H9 (cell line): ENCODE results near the gene COX7B. TPM values are rescaled to one million over a fixed set of nuclear protein-coding genes. Genes with fewer than 3 reads are reported as not detected.

Experiments
- DNase-seq: peaks from one replicate; pipeline ENCODE4 v3.0.0-alpha.2; 2017
- H2AFZ ChIP-seq: one replicate; pipeline ENCODE4 v1.6.1; 2013; ENCODE audit warnings: mild to moderate bottlenecking, low read length, control low read depth, moderate library complexity
- H2AK5ac ChIP-seq: 2 replicates; pipeline ENCODE4 v1.6.1; 2013; ENCODE audit warnings: low read length, control low read depth, mixed read lengths; ENCODE audit not compliant: insufficient read length
- H2BK120ac ChIP-seq: one replicate; pipeline ENCODE4 v1.6.1; 2013; ENCODE audit warnings: low read depth, mild to moderate bottlenecking, low read length, control low read depth, inconsistent platforms; ENCODE audit not compliant: poor library complexity, severe bottlenecking
- H2BK12ac ChIP-seq: 2 replicates; pipeline ENCODE4 v1.6.1; 2013; ENCODE audit warnings: low read length, control low read depth, mixed read lengths, low read depth; ENCODE audit not compliant: insufficient read length
- H2BK15ac ChIP-seq: 2 replicates; pipeline ENCODE4 v1.6.1; 2013; ENCODE audit warnings: low read depth, low read length, control low read depth
- H2BK20ac ChIP-seq: one replicate; pipeline ENCODE4 v1.6.1; 2013; ENCODE audit warnings: low read depth, mild to moderate bottlenecking, low read length, control low read depth, inconsistent platforms; ENCODE audit not compliant: poor library complexity, severe bottlenecking
- H2BK5ac ChIP-seq: 2 replicates; pipeline ENCODE4 v1.6.1; 2013; ENCODE audit warnings: low read length, control low read depth, mixed read lengths; ENCODE audit not compliant: insufficient read length
- H3K14ac ChIP-seq: 2 replicates; pipeline ENCODE4 v1.6.1; 2013; ENCODE audit warnings: low read length, control low read depth; ENCODE audit not compliant: insufficient read depth
- H3K18ac ChIP-seq: 2 replicates; pipeline ENCODE4 v1.6.1; 2013; ENCODE audit warnings: low read depth, mild to moderate bottlenecking, mixed read lengths, low read length, control low read depth; ENCODE audit not compliant: insufficient read length
- H3K23ac ChIP-seq: 2 replicates; pipeline ENCODE4 v1.6.1; 2013; ENCODE audit warnings: low read length, control low read depth, mixed read lengths, low read depth; ENCODE audit not compliant: insufficient read length
- H3K23me2 ChIP-seq: 2 replicates; pipeline ENCODE4 v1.6.1; 2013; ENCODE audit warnings: low read depth, mild to moderate bottlenecking, mixed read lengths, low read length, control low read depth; ENCODE audit not compliant: insufficient read length, poor library complexity, severe bottlenecking
- H3K27ac ChIP-seq: 2 replicates; pipeline ENCODE4 v1.5.1; 2013; ENCODE audit warnings: low read length, control low read depth, mixed read lengths, low read depth; ENCODE audit not compliant: insufficient read length
- H3K27me3 ChIP-seq: 2 replicates; pipeline ENCODE4 v1.6.1; 2013; ENCODE audit warnings: low read length, control low read depth, inconsistent platforms; ENCODE audit not compliant: insufficient read depth
- H3K4ac ChIP-seq: 2 replicates; pipeline ENCODE4 v1.6.1; 2013; ENCODE audit warnings: low read depth, mild to moderate bottlenecking, control low read depth, inconsistent platforms, low read length, moderate library complexity
- H3K4me1 ChIP-seq: 2 replicates; pipeline ENCODE4 v1.6.1; 2013; ENCODE audit warnings: low read length, control low read depth, inconsistent platforms; ENCODE audit not compliant: insufficient read depth
- H3K4me2 ChIP-seq: 2 replicates; pipeline ENCODE4 v1.6.1; 2013; ENCODE audit warnings: low read length, control low read depth, mixed read lengths; ENCODE audit not compliant: insufficient read length, insufficient read depth
- H3K56ac ChIP-seq: 2 replicates; pipeline ENCODE4 v1.6.1; 2013; ENCODE audit warnings: low read depth, mild to moderate bottlenecking, mixed read lengths, low read length, control low read depth; ENCODE audit not compliant: insufficient read length
- H3K79me1 ChIP-seq: 2 replicates; pipeline ENCODE4 v1.6.1; 2013; ENCODE audit warnings: low read depth, mild to moderate bottlenecking, moderate library complexity, low read length, control low read depth, inconsistent platforms; ENCODE audit not compliant: insufficient read depth, poor library complexity, severe bottlenecking
- H3K79me2 ChIP-seq: 2 replicates; pipeline ENCODE4 v1.6.1; 2013; ENCODE audit warnings: low read length, control low read depth, inconsistent platforms; ENCODE audit not compliant: insufficient read depth
- H3K9ac ChIP-seq: 2 replicates; pipeline ENCODE4 v1.6.1; 2013; ENCODE audit warnings: low read length, control low read depth, mixed read lengths; ENCODE audit not compliant: insufficient read length; ENCODE audit errors: extremely low read depth
- H3K9me3 ChIP-seq: one replicate; pipeline ENCODE4 v1.6.1; 2013; ENCODE audit warnings: low read depth, low read length, inconsistent platforms; ENCODE audit not compliant: control insufficient read depth
- H3T11ph ChIP-seq: one replicate; pipeline ENCODE4 v1.6.1; 2013; ENCODE audit warnings: mild to moderate bottlenecking, low read length, control low read depth, inconsistent platforms
- H4K20me1 ChIP-seq: one replicate; pipeline ENCODE4 v1.6.1; 2013; ENCODE audit not compliant: control insufficient read depth, insufficient read length, insufficient read depth
- H4K5ac ChIP-seq: 2 replicates; pipeline ENCODE4 v1.6.1; 2013; ENCODE audit warnings: low read depth, mild to moderate bottlenecking, mixed read lengths, low read length, control low read depth; ENCODE audit not compliant: insufficient read length
- H4K8ac ChIP-seq: replicated peaks from 2 replicates; pipeline ENCODE4 v1.6.1; 2013; ENCODE audit warnings: low read length, control low read depth, mixed read lengths, low read depth; ENCODE audit not compliant: insufficient read length
- H4K91ac ChIP-seq: 2 replicates; pipeline ENCODE4 v1.6.1; 2013; ENCODE audit warnings: low read depth, mild to moderate bottlenecking, moderate library complexity, mixed read lengths, low read length, control low read depth; ENCODE audit not compliant: insufficient read length
- H3K27ac Mint-ChIP-seq, 3 experiments: 2 replicates in 2 of 3; 3 replicates in 1 of 3; pipeline ENCODE4 v1.8.0; 2020 to 2021; ENCODE audit warnings: mixed read lengths in 3 of 3, mild to moderate bottlenecking in 1 of 3, moderate library complexity in 1 of 3
- H3K27me3 Mint-ChIP-seq: 2 replicates; pipeline ENCODE4 v1.8.0; 2021; ENCODE audit warnings: low read depth, mild to moderate bottlenecking, moderate library complexity, mixed read lengths
- H3K36me3 Mint-ChIP-seq, 3 experiments: 2 replicates in 2 of 3; 3 replicates in 1 of 3; pipeline ENCODE4 v1.8.0; 2020 to 2021; ENCODE audit warnings: low read depth in 3 of 3, mixed read lengths in 3 of 3; ENCODE audit not compliant: insufficient read depth in 1 of 3
- H3K4me1 Mint-ChIP-seq, 2 experiments: 2 replicates each; pipeline ENCODE4 v1.8.0; 2020; ENCODE audit warnings: mixed read lengths in 2 of 2
- H3K4me3 Mint-ChIP-seq, 2 experiments: 2 replicates in 1 of 2; 3 replicates in 1 of 2; pipeline ENCODE4 v1.8.0; 2020 to 2021; ENCODE audit warnings: mild to moderate bottlenecking in 2 of 2, mixed read lengths in 2 of 2, moderate library complexity in 1 of 2
- H3K9me3 Mint-ChIP-seq, 2 experiments: 2 replicates in 1 of 2; 3 replicates in 1 of 2; pipeline ENCODE4 v1.8.0; 2020; ENCODE audit warnings: mild to moderate bottlenecking in 2 of 2, mixed read lengths in 2 of 2, moderate library complexity in 1 of 2
- WGBS: extraction: QIAGEN DNeasy Blood & Tissue Kit; methylation state at CpG from one replicate; pipeline ENCODE4 v1.1.7; 2013; ENCODE audit warnings: missing lambda C conversion rate, low lambda C conversion rate, mixed read lengths; ENCODE audit not compliant: insufficient read length; ENCODE audit errors: extremely low coverage; 5-methylcytosine and 5-hydroxymethylcytosine counted together
- total RNA-seq: library from RNA; stranded (reverse); gene quantifications from 2 replicates; pipeline ENCODE4 v1.2.1, GENCODE V29; 2021
- TF ChIP-seq, protein P1 (sequence below): fragments of 200-600 bp; sonication (generic); conservative IDR thresholded peaks from 3 replicates; pipeline ENCODE4 v1.8.0; 2021; ENCODE audit warnings: antibody characterized with exemption, mild to moderate bottlenecking

COX7B gene
- total RNA-seq, 1 experiment from 2014 or later, result 253 TPM

DNA sequence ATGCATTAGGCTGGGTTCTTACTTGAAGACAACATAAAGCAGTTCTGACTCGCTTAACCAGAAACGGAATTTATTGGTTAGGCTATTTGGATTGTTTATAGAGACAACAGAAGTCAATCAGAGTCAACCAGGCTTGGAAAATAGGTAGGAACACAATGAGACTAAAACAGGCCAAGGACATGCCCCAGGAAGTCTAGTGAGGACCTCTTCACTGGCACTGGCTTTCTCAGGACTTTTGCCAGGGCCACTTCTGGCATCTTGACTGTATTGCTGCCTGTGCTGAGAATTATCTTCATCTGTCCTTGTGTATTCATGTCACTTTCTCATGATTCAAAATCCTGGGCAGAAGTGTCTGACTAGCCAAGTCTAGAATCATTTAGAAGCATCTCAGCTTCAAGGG lies 50.6 kb downstream of the COX7B start:
- Histone ChIP-seq H3T11ph (no peak overlapping the region), H3K23me2 (no peaks in the 10 kb centered on the region), H2BK120ac (no peak overlapping the region), H3K23ac (no peak overlapping the region), H4K5ac (no peak overlapping the region), H3K18ac (no peak overlapping the region), H3K56ac (no peak overlapping the region), H3K4ac (no peak overlapping the region), H3K14ac (no peak overlapping the region), H2BK15ac (no peak overlapping the region), H3K9ac (no peak overlapping the region), H2BK12ac (no peak overlapping the region), H4K8ac (no peak overlapping the region), H4K20me1 (no peaks in the 10 kb centered on the region), H3K27me3 (no peaks in the 10 kb centered on the region), H3K9me3 (no peaks in the 10 kb centered on the region), H3K79me2 (no peaks in the 10 kb centered on the region), H3K4me1 (no peaks in the 10 kb centered on the region), H2AFZ (no peak overlapping the region), H2BK20ac (no peak overlapping the region), H2AK5ac (no peak overlapping the region), H3K27ac (no peak overlapping the region), H2BK5ac (no peak overlapping the region), H3K4me2 (no peak overlapping the region), H4K91ac (no peak overlapping the region), H3K79me1 (no peaks in the 10 kb centered on the region)
- Mint-ChIP-seq H3K27ac (no peak overlapping the region), H3K4me1 (no peaks in the 10 kb centered on the region), H3K4me3 (no peak overlapping the region), H3K9me3 (peaks cover 30 to 45% of the 10 kb centered on the region in 2 experiments), H3K36me3 (peaks cover 0 to 4% (median 2%) of the 10 kb centered on the region in 3 experiments; a peak in 2 of 7 replicates), H3K27me3 (no peaks in the 10 kb centered on the region)
- TF ChIP-seq, protein P1, sequence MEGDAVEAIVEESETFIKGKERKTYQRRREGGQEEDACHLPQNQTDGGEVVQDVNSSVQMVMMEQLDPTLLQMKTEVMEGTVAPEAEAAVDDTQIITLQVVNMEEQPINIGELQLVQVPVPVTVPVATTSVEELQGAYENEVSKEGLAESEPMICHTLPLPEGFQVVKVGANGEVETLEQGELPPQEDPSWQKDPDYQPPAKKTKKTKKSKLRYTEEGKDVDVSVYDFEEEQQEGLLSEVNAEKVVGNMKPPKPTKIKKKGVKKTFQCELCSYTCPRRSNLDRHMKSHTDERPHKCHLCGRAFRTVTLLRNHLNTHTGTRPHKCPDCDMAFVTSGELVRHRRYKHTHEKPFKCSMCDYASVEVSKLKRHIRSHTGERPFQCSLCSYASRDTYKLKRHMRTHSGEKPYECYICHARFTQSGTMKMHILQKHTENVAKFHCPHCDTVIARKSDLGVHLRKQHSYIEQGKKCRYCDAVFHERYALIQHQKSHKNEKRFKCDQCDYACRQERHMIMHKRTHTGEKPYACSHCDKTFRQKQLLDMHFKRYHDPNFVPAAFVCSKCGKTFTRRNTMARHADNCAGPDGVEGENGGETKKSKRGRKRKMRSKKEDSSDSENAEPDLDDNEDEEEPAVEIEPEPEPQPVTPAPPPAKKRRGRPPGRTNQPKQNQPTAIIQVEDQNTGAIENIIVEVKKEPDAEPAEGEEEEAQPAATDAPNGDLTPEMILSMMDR, result no peak
- DNase-seq, result no peak
- no CpG with 5 or more reads among the region's 2 CpGs for WGBS
